ENCODE data around the gene VAPA.

VAPA gene

GRCh38 chr18:9992973-9993520, 79.2 kb downstream of the VAPA start:
- Histone ChIP-seq H3K36me3 (replicated peaks; ENCODE audit: low read depth, low read length) (no peaks in the 10 kb centered on the region), H2AFZ (ENCODE audit: low read depth, low read length) (no peak overlapping the region), H3K9me3 (ENCODE audit: insufficient read depth, low read length) (peaks cover 3% of the 10 kb centered on the region), H4K20me1 (ENCODE audit: insufficient read depth, low read length) (no peaks in the 10 kb centered on the region), H3K27ac (ENCODE audit: low read length) (no peak overlapping the region), H3K4me1 (ENCODE audit: low read length) (no peaks in the 10 kb centered on the region), H3K4me2 (ENCODE audit: low read length) (no peak overlapping the region), H3K79me2 (ENCODE audit: low read length) (no peaks in the 10 kb centered on the region), H3K27me3 (ENCODE audit: low read depth, low read length) (no peaks in the 10 kb centered on the region), H3K9ac (ENCODE audit: low read length) (no peak overlapping the region), H3K4me3 (ENCODE audit: low read length) (no peak overlapping the region)
- TF ChIP-seq CTCF (IDR thresholded peaks at IDR 0.05; ENCODE audit: low read depth, low read length) (no peak), EZH2phosphoT487 (IDR thresholded peaks at IDR 0.05; ENCODE audit: low read depth) (no peak)

- Histone ChIP-seq H4K20me1 (ENCODE audit: insufficient read depth, low read length) (no peaks in the 10 kb centered on the region), H3K4me2 (ENCODE audit: low read length) (no peak overlapping the region), H3K9me3 (ENCODE audit: insufficient read depth, low read length) (peaks cover 9% of the 10 kb centered on the region), H3K79me2 (ENCODE audit: low read length) (no peaks in the 10 kb centered on the region), H3K27ac (ENCODE audit: low read length) (no peak overlapping the region), H3K4me1 (ENCODE audit: low read length) (no peaks in the 10 kb centered on the region), H2AFZ (ENCODE audit: low read depth, low read length) (no peak overlapping the region), H3K9ac (ENCODE audit: low read length) (no peak overlapping the region), H3K4me3 (ENCODE audit: low read length) (no peak overlapping the region), H3K36me3 (replicated peaks; ENCODE audit: low read depth, low read length) (no peaks in the 10 kb centered on the region), H3K27me3 (ENCODE audit: low read depth, low read length) (no peaks in the 10 kb centered on the region)
- TF ChIP-seq CTCF (IDR thresholded peaks at IDR 0.05; ENCODE audit: low read depth, low read length): no peak
- TF ChIP-seq EZH2phosphoT487 (IDR thresholded peaks at IDR 0.05; ENCODE audit: low read depth): no peak
Measured at GRCh38 chr18:9993521-9994025, 79.8 kb downstream of the VAPA start.

- Histone ChIP-seq H3K9me3 (ENCODE audit: insufficient read depth, low read length) (peaks cover 10% of the 10 kb centered on the region), H3K79me2 (ENCODE audit: low read length) (no peaks in the 10 kb centered on the region), H3K27ac (ENCODE audit: low read length) (no peak overlapping the region), H3K9ac (ENCODE audit: low read length) (no peak overlapping the region), H4K20me1 (ENCODE audit: insufficient read depth, low read length) (no peaks in the 10 kb centered on the region), H3K36me3 (replicated peaks; ENCODE audit: low read depth, low read length) (no peaks in the 10 kb centered on the region), H3K4me3 (ENCODE audit: low read length) (no peak overlapping the region), H3K4me1 (ENCODE audit: low read length) (no peaks in the 10 kb centered on the region), H3K4me2 (ENCODE audit: low read length) (no peak overlapping the region), H3K27me3 (ENCODE audit: low read depth, low read length) (no peaks in the 10 kb centered on the region), H2AFZ (ENCODE audit: low read depth, low read length) (no peak overlapping the region)
- TF ChIP-seq EZH2phosphoT487 (IDR thresholded peaks at IDR 0.05; ENCODE audit: low read depth) (no peak), CTCF (IDR thresholded peaks at IDR 0.05; ENCODE audit: low read depth, low read length) (no peak)
Measured at GRCh38 chr18:9994026-9994570, 80.3 kb downstream of the VAPA start.

- Histone ChIP-seq H3K9ac (ENCODE audit: low read length) (no peak overlapping the region), H2AFZ (ENCODE audit: low read depth, low read length) (no peak overlapping the region), H3K4me1 (ENCODE audit: low read length) (no peaks in the 10 kb centered on the region), H3K79me2 (ENCODE audit: low read length) (no peaks in the 10 kb centered on the region), H3K27ac (ENCODE audit: low read length) (no peak overlapping the region), H3K36me3 (replicated peaks; ENCODE audit: low read depth, low read length) (no peaks in the 10 kb centered on the region), H3K4me3 (ENCODE audit: low read length) (no peak overlapping the region), H3K27me3 (ENCODE audit: low read depth, low read length) (no peaks in the 10 kb centered on the region), H3K9me3 (ENCODE audit: insufficient read depth, low read length) (peaks cover 10% of the 10 kb centered on the region), H3K4me2 (ENCODE audit: low read length) (no peak overlapping the region), H4K20me1 (ENCODE audit: insufficient read depth, low read length) (no peaks in the 10 kb centered on the region)
- TF ChIP-seq CTCF (IDR thresholded peaks at IDR 0.05; ENCODE audit: low read depth, low read length) (no peak), EZH2phosphoT487 (IDR thresholded peaks at IDR 0.05; ENCODE audit: low read depth) (no peak)
Measured at GRCh38 chr18:9994701-9995235, 81.0 kb downstream of the VAPA start.
